ENCODE data around the gene DPYSL5.

The DPYSL5 gene

GRCh38 chr2:26933431-26934334, 85.8 kb downstream of the DPYSL5 start:
- no peak for DNase-seq

GRCh38 chr2:26934335-26934724, 86.4 kb downstream of the DPYSL5 start:
- no peak for DNase-seq

- no peak for DNase-seq
Measured at GRCh38 chr2:26934985-26935384, 87.1 kb downstream of the DPYSL5 start.

- no peak for DNase-seq
Measured at GRCh38 chr2:26936855-26937254, 88.9 kb downstream of the DPYSL5 start.

- no peak for DNase-seq
Measured at GRCh38 chr2:26938399-26939118, 90.6 kb downstream of the DPYSL5 start.

- no peak for DNase-seq
Measured at GRCh38 chr2:26940001-26940400, 92.1 kb downstream of the DPYSL5 start.

GRCh38 chr2:26941486-26941885, 93.6 kb downstream of the DPYSL5 start:
- no peak for DNase-seq

- peak; percentile 57 to 68 for DNase-seq
Measured at GRCh38 chr2:26942543-26943295, 94.8 kb downstream of the DPYSL5 start.

- no peak for DNase-seq
Measured at GRCh38 chr2:26945991-26946750, 98.2 kb downstream of the DPYSL5 start.

- peak in 1 of 2 donors; percentile 49 for DNase-seq
Measured at GRCh38 chr2:26946841-26947784, 99.2 kb downstream of the DPYSL5 start.

GRCh38 chr2:26948800-26949199, 100.9 kb downstream of the DPYSL5 start:
- no peak for DNase-seq

GRCh38 chr2:26950246-26950645, 102.3 kb downstream of the DPYSL5 start:
- DNase-seq = no peak

GRCh38 chr2:26951236-26951635, 103.3 kb downstream of the DPYSL5 start:
- DNase-seq = no peak

- DNase-seq = no peak
Measured at GRCh38 chr2:26952374-26952773, 104.4 kb downstream of the DPYSL5 start.

GRCh38 chr2:26954135-26954534, 106.2 kb downstream of the DPYSL5 start:
- no peak for DNase-seq

- no peak for DNase-seq
Measured at GRCh38 chr2:26957041-26957440, 109.1 kb downstream of the DPYSL5 start.

GRCh38 chr2:26957534-26957933, 109.6 kb downstream of the DPYSL5 start:
- DNase-seq = no peak

GRCh38 chr2:26959331-26959730, 111.4 kb downstream of the DPYSL5 start:
- peak; percentile 47 to 48 for DNase-seq

GRCh38 chr2:26964446-26965130, 116.7 kb downstream of the DPYSL5 start:
- DNase-seq = no peak

- no peak for DNase-seq
Measured at GRCh38 chr2:26968001-26968400, 120.1 kb downstream of the DPYSL5 start.

All from inflammatory macrophage (primary cell).